Activated CD4-positive, alpha-beta T cell treated with anti-CD3 and anti-CD28 coated beads, Interleukin-2, amount 50 U/mL, for 24 hours (primary cell): ENCODE measurements around the gene CXCL12.

ENCODE experiments used
- DNase-seq, 2 donors: peaks; one replicate each; pipeline ENCODE4 v3.0.0-alpha.2; 2020; ENCODE audit warnings: low read depth in 1 of 2, low spot score in 1 of 2

CXCL12 gene

GRCh38 chr10:44399659-44400451 is 15.0 kb upstream of the CXCL12 start:
- DNase-seq = no peak

- no peak for DNase-seq
These were observed 14.1 kb upstream of the CXCL12 start for GRCh38 chr10:44398747-44399658.

GRCh38 chr10:44398271-44398670 is 13.4 kb upstream of the CXCL12 start:
- no peak for DNase-seq

GRCh38 chr10:44397476-44398225 is 12.8 kb upstream of the CXCL12 start:
- DNase-seq = no peak

- DNase-seq = no peak
These were observed 11.8 kb upstream of the CXCL12 start for GRCh38 chr10:44396671-44397191.

- DNase-seq = no peak
These were observed 11.2 kb upstream of the CXCL12 start for GRCh38 chr10:44395902-44396670.

- no peak for DNase-seq
These were observed 10.5 kb upstream of the CXCL12 start for GRCh38 chr10:44395396-44395795.

GRCh38 chr10:44394696-44395381 is 9.9 kb upstream of the CXCL12 start:
- no peak for DNase-seq

- no peak for DNase-seq
These were observed 9.1 kb upstream of the CXCL12 start for GRCh38 chr10:44393834-44394547.

GRCh38 chr10:44393051-44393630 is 8.2 kb upstream of the CXCL12 start:
- DNase-seq = no peak

- DNase-seq = no peak
These were observed 7.5 kb upstream of the CXCL12 start for GRCh38 chr10:44392420-44392819.

GRCh38 chr10:44391981-44392380 is 7.1 kb upstream of the CXCL12 start:
- no peak for DNase-seq

GRCh38 chr10:44390585-44391072 is 5.7 kb upstream of the CXCL12 start:
- DNase-seq = no peak

- DNase-seq = no peak
These were observed 4.7 kb upstream of the CXCL12 start for GRCh38 chr10:44389556-44389955.

- DNase-seq = no peak
These were observed 4.3 kb upstream of the CXCL12 start for GRCh38 chr10:44389150-44389549.

- no peak for DNase-seq
These were observed 3.7 kb upstream of the CXCL12 start for GRCh38 chr10:44388641-44389040.

- no peak for DNase-seq
These were observed 3.0 kb upstream of the CXCL12 start for GRCh38 chr10:44387853-44388251.

- no peak for DNase-seq
These were observed 1.7 kb upstream of the CXCL12 start for GRCh38 chr10:44386546-44387052.
